ENCODE results near the gene CACFD1. TPM values are rescaled to one million over a fixed set of nuclear protein-coding genes. Genes with fewer than 3 reads are reported as not detected.
"Not testable (repeated sequence)": the region's sequence is repeated elsewhere in the genome, so short reads cannot be mapped to it uniquely, and the experiment has no call there.

CACFD1 gene
- total RNA-seq, 2 experiments from 2014 or later, result 0.35 to 0.45 TPM

DNA sequence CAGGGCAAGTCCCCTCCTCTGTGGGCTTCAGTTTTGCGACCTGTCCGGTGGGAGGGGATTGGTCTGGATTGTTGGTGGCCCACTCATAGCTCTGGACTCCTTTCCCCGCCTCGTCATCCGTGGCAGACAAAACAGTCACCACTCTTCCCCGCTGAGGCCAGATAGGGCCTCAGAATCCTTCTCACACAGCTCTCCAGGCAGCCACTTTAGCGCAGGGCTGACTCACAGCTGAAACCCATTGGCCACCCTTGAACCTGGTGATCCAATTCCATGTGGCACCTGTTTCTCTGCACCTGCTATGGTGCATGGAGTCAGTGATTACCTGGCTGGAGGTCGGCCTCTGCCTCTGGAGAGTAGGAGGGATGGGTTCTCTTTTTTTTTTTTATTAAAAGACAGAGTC lies 15.8 kb upstream of the CACFD1 start:
- Mint-ChIP-seq H3K36me3 (ENCODE audit: low read depth) (no peaks in the 10 kb centered on the region), H3K9me3 (no peaks in the 10 kb centered on the region), H3K4me3 (no peak overlapping the region), H3K4me1 (ENCODE audit: low read depth) (no peaks in the 10 kb centered on the region), H3K27me3 (ENCODE audit: low read depth) (no peaks in the 10 kb centered on the region), H3K27ac (no peak overlapping the region)
- intact Hi-C loops (cut with micrococcal nuclease), result no loop called here
- no peak for DNase-seq
- CTCF ChIA-PET, result no interaction called here

DNA sequence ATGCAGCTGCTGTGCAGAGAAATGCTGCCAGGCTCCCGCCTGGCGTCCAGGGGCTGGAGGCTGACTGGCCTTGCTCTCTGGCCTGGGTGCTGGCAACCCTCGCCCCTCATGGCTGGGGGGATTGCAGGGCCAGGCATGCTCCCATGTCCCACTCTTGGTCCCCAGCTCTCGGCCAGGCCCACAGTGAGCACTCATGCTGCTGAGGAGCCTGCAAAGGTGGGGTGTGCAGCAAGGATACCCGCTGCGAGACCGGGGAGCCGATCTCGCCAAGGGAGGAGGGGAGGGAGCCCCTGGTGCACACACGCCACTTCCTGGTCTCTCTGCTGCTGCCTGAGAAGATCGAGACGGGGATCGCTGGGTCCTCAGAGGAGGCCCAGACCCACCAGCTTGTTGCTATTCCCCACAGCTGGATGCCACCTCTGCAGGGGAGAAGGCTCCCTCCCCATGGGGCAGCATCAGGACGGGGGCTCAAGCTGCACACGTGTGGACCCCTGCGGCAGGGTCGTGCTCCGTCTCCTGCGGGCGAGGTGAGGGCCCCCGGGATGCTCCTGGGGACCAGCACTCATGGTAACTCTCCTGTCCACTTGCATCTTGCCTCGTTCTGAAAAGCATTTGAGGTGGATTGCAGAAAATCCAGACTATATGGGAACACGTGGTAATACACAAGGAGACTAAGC lies 14.3 kb upstream of the CACFD1 start:
- H3K27me3 Mint-ChIP-seq (ENCODE audit: low read depth), result no peaks in the 10 kb centered on the region
- H3K9me3 Mint-ChIP-seq, result no peaks in the 10 kb centered on the region
- CTCF ChIA-PET, result no interaction called here
- H3K4me1 Mint-ChIP-seq (ENCODE audit: low read depth), result no peaks in the 10 kb centered on the region
- no peaks in the 10 kb centered on the region for H3K36me3 Mint-ChIP-seq (ENCODE audit: low read depth)
- DNase-seq, result no peak
- no peak overlapping the region for H3K4me3 Mint-ChIP-seq
- intact Hi-C loops (cut with micrococcal nuclease), result no loop called here
- no peak overlapping the region for H3K27ac Mint-ChIP-seq

DNA sequence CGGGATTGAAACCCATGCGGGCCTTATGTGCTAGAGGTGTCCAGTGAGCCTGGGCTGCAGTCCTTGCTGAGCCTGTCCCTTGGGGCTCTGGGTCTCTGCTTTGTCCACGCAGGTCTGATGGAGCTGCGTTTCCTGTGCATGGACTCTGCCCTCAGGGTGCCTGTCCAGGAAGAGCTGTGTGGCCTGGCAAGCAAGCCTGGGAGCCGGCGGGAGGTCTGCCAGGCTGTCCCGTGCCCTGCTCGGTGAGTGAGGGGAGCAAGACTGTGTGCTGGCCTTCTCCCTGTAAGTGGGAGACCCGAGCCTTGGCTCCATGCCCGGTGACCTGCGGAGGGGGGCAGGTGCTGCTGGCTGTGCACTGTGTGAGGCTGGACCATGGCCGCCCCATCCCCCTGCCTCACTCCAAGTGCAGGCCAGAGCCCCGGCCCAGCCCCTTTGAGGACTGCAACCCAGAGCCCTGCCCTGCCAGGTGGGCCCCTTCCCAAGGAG lies 11.2 kb upstream of the CACFD1 start:
- H3K4me1 Mint-ChIP-seq (ENCODE audit: low read depth), result no peaks in the 10 kb centered on the region
- no peak overlapping the region for H3K27ac Mint-ChIP-seq
- H3K9me3 Mint-ChIP-seq, result no peaks in the 10 kb centered on the region
- CTCF ChIA-PET, result no interaction called here
- no peaks in the 10 kb centered on the region for H3K36me3 Mint-ChIP-seq (ENCODE audit: low read depth)
- intact Hi-C loops (cut with micrococcal nuclease), result no loop called here
- no peaks in the 10 kb centered on the region for H3K27me3 Mint-ChIP-seq (ENCODE audit: low read depth)
- no peak for DNase-seq
- H3K4me3 Mint-ChIP-seq, result no peak overlapping the region

DNA sequence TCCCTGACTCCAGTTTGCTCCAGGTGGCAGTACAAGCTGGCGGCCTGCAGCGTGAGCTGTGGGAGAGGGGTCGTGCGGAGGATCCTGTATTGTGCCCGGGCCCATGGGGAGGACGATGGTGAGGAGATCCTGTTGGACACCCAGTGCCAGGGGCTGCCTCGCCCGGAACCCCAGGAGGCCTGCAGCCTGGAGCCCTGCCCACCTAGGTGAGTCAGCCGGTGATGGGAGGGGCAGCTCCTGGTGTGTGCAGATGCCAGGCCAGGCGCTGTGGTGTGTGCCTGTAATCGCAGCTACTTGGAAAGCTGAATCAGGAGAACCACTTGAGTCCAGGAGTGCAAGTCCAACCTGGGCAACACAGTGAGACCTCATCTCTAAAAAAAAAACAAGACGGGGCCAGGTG lies 10.0 kb upstream of the CACFD1 start:
- CTCF ChIA-PET, result no interaction called here
- Mint-ChIP-seq H3K9me3 (no peaks in the 10 kb centered on the region), H3K27ac (no peak overlapping the region), H3K36me3 (ENCODE audit: low read depth) (no peaks in the 10 kb centered on the region), H3K4me1 (ENCODE audit: low read depth) (no peaks in the 10 kb centered on the region), H3K27me3 (ENCODE audit: low read depth) (no peaks in the 10 kb centered on the region), H3K4me3 (no peak overlapping the region)
- DNase-seq, result no peak
- intact Hi-C loops (cut with micrococcal nuclease), result no loop called here

DNA sequence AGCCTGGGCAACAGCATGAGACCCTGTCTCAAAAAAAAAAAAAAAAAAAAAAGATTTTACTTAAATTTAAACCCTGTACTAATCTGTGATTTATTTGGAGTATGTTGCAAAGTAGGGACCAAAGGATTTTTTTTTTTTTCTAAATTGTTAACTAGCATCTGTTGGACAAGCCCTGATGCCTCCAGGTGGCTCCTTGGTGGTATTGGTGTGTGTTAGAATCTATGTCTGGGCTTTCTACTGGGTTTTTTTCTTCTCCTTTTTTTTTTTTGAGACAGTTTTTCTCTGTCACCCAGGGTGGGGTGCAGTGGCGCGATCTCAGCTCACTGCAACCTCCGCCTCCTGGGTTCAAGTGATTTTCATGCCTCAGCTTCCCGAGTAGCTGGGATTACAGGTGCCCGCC lies 7.9 kb upstream of the CACFD1 start:
- DNase-seq; H3K36me3 Mint-ChIP-seq (ENCODE audit: low read depth); H3K4me3 Mint-ChIP-seq; H3K9me3 Mint-ChIP-seq; CTCF ChIA-PET; H3K27me3 Mint-ChIP-seq (ENCODE audit: low read depth); intact Hi-C loops (cut with micrococcal nuclease); H3K27ac Mint-ChIP-seq; H3K4me1 Mint-ChIP-seq (ENCODE audit: low read depth): not testable (repeated sequence)

DNA sequence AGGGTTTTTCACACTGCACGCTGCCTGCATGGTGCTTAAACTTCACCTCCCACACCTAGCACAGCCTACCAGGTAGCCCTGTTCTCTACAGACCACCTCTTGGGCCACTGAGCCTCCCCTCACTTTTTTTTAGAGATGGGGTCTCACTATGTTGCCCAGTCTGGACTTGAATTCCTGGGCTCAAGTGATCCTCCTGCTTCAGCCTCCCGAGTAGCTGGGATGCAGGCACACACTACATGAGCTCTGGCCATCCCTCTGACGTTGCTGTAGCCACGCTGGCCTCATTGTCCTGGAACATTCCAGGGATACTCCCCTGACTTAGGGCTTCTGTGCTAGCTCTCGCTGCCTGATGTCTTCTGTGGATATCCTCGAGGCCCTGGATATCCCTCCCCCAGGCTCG lies 7.2 kb upstream of the CACFD1 start:
- no peaks in the 10 kb centered on the region for H3K9me3 Mint-ChIP-seq
- no peak overlapping the region for H3K27ac Mint-ChIP-seq
- H3K4me3 Mint-ChIP-seq, result no peak overlapping the region
- no peaks in the 10 kb centered on the region for H3K27me3 Mint-ChIP-seq (ENCODE audit: low read depth)
- CTCF ChIA-PET, result interaction anchor here (0.6 kb wide), 1 partner anchor 422 kb away, joined by 3 read pairs; the partner anchor contains the start of gene GTF3C5
- intact Hi-C loops (cut with micrococcal nuclease), result no loop called here
- no peak for DNase-seq
- no peaks in the 10 kb centered on the region for H3K4me1 Mint-ChIP-seq (ENCODE audit: low read depth)
- no peaks in the 10 kb centered on the region for H3K36me3 Mint-ChIP-seq (ENCODE audit: low read depth)

DNA sequence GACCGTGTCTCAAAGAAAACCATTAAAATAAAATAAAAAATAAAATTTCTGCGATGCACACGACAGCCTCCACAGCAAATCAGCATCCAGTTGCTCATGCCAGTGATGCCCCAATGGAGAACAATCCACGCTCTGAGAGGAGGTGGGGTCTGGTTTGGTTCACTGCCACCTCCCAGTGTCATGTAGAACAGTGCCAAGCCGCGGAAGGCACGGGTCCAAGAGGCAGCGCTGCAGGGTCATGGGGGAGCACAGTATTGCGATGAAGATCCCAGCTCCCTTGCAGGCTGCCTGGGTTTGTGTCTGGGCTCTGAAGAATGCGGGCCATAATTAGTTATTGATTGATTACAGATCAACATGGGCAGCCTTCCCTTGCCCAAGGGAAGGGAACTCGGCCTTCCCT lies 6.1 kb upstream of the CACFD1 start:
- intact Hi-C loops (cut with micrococcal nuclease), result no loop called here
- no peak overlapping the region for H3K4me3 Mint-ChIP-seq
- no peak for DNase-seq
- H3K36me3 Mint-ChIP-seq (ENCODE audit: low read depth), result no peaks in the 10 kb centered on the region
- CTCF ChIA-PET, result interaction anchor here (1.1 kb wide), 1 partner anchor 53 kb away, joined by 3 read pairs; no protein-coding TSS in a partner anchor
- no peaks in the 10 kb centered on the region for H3K27me3 Mint-ChIP-seq (ENCODE audit: low read depth)
- H3K4me1 Mint-ChIP-seq (ENCODE audit: low read depth), result no peaks in the 10 kb centered on the region
- H3K27ac Mint-ChIP-seq, result no peak overlapping the region
- no peaks in the 10 kb centered on the region for H3K9me3 Mint-ChIP-seq

DNA sequence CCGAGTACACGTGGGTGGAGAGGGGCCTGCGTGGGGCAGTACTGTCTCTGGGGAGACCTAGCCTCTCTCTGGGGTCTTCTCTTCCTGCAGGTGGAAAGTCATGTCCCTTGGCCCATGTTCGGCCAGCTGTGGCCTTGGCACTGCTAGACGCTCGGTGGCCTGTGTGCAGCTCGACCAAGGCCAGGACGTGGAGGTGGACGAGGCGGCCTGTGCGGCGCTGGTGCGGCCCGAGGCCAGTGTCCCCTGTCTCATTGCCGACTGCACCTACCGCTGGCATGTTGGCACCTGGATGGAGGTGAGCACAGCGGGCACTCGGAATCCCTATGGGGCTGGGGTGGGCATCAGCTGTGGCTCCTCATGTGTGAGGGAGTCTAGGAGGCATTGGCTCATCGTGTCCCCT lies 5.5 kb upstream of the CACFD1 start:
- CTCF ChIA-PET, result interaction anchor here (1.1 kb wide), 1 partner anchor 54 kb away, joined by 3 read pairs; no protein-coding TSS in a partner anchor
- Mint-ChIP-seq H3K9me3 (no peaks in the 10 kb centered on the region), H3K4me1 (ENCODE audit: low read depth) (peaks cover 2% of the 10 kb centered on the region), H3K27ac (no peak overlapping the region), H3K27me3 (ENCODE audit: low read depth) (no peaks in the 10 kb centered on the region), H3K4me3 (no peak overlapping the region), H3K36me3 (ENCODE audit: low read depth) (no peaks in the 10 kb centered on the region)
- intact Hi-C loops (cut with micrococcal nuclease), result no loop called here
- no peak for DNase-seq

DNA sequence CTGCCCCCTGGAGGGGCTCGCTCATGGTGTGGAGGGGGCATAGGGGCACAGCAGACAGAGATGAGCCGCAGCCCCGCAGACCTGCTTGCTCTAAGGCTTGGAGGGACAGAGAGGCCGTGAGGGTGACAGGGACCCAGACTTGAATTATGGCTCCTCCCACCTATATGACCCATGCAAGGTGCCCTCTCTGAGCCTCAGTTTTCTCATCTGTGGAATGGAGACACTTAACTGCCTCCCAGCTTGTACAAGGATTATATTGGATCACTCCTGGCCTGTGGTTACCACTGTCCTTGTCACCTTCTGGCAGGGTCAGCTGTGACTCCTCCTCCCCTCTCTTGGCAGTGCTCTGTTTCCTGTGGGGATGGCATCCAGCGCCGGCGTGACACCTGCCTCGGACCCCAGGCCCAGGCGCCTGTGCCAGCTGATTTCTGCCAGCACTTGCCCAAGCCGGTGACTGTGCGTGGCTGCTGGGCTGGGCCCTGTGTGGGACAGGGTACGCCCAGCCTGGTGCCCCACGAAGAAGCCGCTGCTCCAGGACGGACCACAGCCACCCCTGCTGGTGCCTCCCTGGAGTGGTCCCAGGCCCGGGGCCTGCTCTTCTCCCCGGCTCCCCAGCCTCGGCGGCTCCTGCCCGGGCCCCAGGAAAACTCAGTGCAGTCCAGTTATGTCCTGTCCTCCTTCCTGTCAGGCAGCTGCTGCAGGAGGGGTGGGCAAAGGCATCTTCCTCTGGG lies 4.7 kb upstream of the CACFD1 start:
- CTCF ChIA-PET, result interaction anchor here (1.1 kb wide), 1 partner anchor 54 kb away, joined by 3 read pairs; no protein-coding TSS in a partner anchor
- DNase-seq, result no peak
- Mint-ChIP-seq H3K36me3 (ENCODE audit: low read depth) (no peaks in the 10 kb centered on the region), H3K4me3 (no peak overlapping the region), H3K27ac (no peak overlapping the region), H3K4me1 (ENCODE audit: low read depth) (peaks cover 2% of the 10 kb centered on the region), H3K27me3 (ENCODE audit: low read depth) (no peaks in the 10 kb centered on the region), H3K9me3 (no peaks in the 10 kb centered on the region)
- intact Hi-C loops (cut with micrococcal nuclease), result no loop called here

DNA sequence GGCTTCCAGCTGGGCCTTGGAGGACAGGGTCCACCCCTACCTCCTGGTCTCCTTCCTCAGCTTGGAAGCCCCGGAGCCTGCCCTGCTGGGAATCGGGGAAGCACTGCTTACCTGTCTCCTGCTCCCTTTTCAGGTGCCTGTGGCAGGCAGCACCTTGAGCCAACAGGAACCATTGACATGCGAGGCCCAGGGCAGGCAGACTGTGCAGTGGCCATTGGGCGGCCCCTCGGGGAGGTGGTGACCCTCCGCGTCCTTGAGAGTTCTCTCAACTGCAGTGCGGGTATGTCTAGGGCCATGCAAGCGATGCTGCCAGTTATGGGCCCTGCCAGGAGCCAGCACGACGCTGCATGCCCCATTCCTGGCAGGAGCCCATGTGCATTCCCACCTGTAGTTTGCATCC lies 3.8 kb upstream of the CACFD1 start:
- CTCF ChIA-PET, result interaction anchor here (0.6 kb wide), 1 partner anchor 218 kb away, joined by 3 read pairs; no protein-coding TSS in a partner anchor
- H3K9me3 Mint-ChIP-seq, result no peaks in the 10 kb centered on the region
- peaks cover 2% of the 10 kb centered on the region for H3K4me1 Mint-ChIP-seq (ENCODE audit: low read depth)
- H3K4me3 Mint-ChIP-seq, result no peak overlapping the region
- H3K27ac Mint-ChIP-seq, result no peak overlapping the region
- H3K27me3 Mint-ChIP-seq (ENCODE audit: low read depth), result no peaks in the 10 kb centered on the region
- no peaks in the 10 kb centered on the region for H3K36me3 Mint-ChIP-seq (ENCODE audit: low read depth)
- intact Hi-C loops (cut with micrococcal nuclease), result no loop called here
- DNase-seq, result no peak

DNA sequence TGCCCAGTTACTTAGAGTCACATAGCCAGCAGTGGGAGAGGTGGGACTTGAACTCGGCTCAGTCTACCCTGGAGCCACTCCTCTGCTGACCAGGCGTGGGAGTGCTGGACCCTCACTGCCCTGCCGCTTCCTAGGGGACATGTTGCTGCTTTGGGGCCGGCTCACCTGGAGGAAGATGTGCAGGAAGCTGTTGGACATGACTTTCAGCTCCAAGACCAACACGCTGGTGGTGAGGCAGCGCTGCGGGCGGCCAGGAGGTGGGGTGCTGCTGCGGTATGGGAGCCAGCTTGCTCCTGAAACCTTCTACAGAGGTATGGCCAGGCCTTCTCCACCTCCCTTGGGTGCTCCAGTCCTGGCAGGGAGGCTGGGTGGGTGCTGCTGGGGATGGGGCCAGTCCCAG lies 3.4 kb upstream of the CACFD1 start:
- Mint-ChIP-seq H3K27me3 (ENCODE audit: low read depth) (no peaks in the 10 kb centered on the region), H3K4me1 (ENCODE audit: low read depth) (peaks cover 2% of the 10 kb centered on the region), H3K4me3 (no peak overlapping the region), H3K9me3 (no peaks in the 10 kb centered on the region), H3K36me3 (ENCODE audit: low read depth) (no peaks in the 10 kb centered on the region), H3K27ac (no peak overlapping the region)
- CTCF ChIA-PET, result interaction anchor here (0.6 kb wide), 1 partner anchor 218 kb away, joined by 3 read pairs; no protein-coding TSS in a partner anchor
- no peak for DNase-seq
- intact Hi-C loops (cut with micrococcal nuclease), result no loop called here

DNA sequence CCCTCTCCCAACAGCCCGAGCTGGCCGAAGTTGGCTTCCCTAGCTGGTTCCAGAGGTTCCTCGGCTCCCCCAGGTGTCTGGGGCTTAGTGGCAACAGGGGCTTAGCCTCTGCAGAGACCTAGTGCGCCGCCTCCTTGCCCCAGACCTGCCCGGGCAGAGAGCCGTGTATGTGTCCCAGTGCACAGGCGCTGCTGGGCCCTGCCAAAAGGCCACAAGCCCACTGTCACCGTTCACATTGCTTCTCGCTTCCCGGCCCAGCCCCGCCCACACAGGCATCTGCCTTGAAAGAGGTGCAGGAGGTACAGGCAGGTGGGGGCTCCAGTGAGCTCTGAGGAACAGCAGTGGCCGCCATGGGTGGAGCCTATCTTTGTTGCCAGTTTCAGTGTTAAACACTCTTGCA lies 2.5 kb upstream of the CACFD1 start:
- H3K4me1 Mint-ChIP-seq (ENCODE audit: low read depth), result peaks cover 2% of the 10 kb centered on the region
- H3K9me3 Mint-ChIP-seq, result no peaks in the 10 kb centered on the region
- intact Hi-C loops (cut with micrococcal nuclease), result no loop called here
- no peaks in the 10 kb centered on the region for H3K36me3 Mint-ChIP-seq (ENCODE audit: low read depth)
- CTCF ChIA-PET, result interaction anchor here (0.6 kb wide), 1 partner anchor 242 kb away, joined by 3 read pairs; no protein-coding TSS in a partner anchor
- no peak overlapping the region for H3K4me3 Mint-ChIP-seq
- DNase-seq, result no peak
- no peaks in the 10 kb centered on the region for H3K27me3 Mint-ChIP-seq (ENCODE audit: low read depth)
- H3K27ac Mint-ChIP-seq, result no peak overlapping the region

DNA sequence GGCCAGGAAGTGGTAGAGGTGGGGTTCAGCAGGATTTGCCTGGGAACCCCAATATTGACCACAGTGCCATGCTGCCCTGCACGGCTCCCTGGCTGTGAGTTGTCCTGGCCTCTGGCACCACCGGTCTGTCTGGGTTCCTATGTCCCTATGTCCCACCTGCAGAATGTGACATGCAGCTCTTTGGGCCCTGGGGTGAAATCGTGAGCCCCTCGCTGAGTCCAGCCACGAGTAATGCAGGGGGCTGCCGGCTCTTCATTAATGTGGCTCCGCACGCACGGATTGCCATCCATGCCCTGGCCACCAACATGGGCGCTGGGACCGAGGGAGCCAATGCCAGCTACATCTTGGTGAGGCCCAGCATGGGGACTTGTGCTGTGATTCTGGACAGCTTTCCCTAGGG lies 2.0 kb upstream of the CACFD1 start:
- H3K36me3 Mint-ChIP-seq (ENCODE audit: low read depth), result no peaks in the 10 kb centered on the region
- no peak for DNase-seq
- intact Hi-C loops (cut with micrococcal nuclease), result loop anchor here (2.0 kb wide), 1 partner anchor 39 kb away; the partner anchor contains the start of gene REXO4
- CTCF ChIA-PET, result no interaction called here
- H3K27ac Mint-ChIP-seq, result no peak overlapping the region
- no peaks in the 10 kb centered on the region for H3K27me3 Mint-ChIP-seq (ENCODE audit: low read depth)
- H3K4me1 Mint-ChIP-seq (ENCODE audit: low read depth), result peaks cover 2% of the 10 kb centered on the region
- H3K9me3 Mint-ChIP-seq, result no peaks in the 10 kb centered on the region
- no peak overlapping the region for H3K4me3 Mint-ChIP-seq

Data from activated naive CD4-positive, alpha-beta T cell treated with anti-CD3 and anti-CD28 coated beads for 36 hours (primary cell).